Colonic mucosa (tissue), 4 donors: ENCODE data around the gene PCYT1B. TPM values are rescaled to one million over a fixed set of nuclear protein-coding genes. Genes with fewer than 3 reads are reported as not detected.
"Not testable (repeated sequence)": the region's sequence is repeated elsewhere in the genome, so short reads cannot be mapped to it uniquely, and the experiment has no call there.

Experiments
- DNase-seq: peaks from one replicate; pipeline ENCODE4 v3.0.0-alpha.2; 2020
- H3K27ac ChIP-seq: fragments of 200-600 bp; one replicate; pipeline ENCODE4 v1.8.0; 2021
- H3K27me3 ChIP-seq: fragments of 200-600 bp; one replicate; pipeline ENCODE4 v1.8.0; 2021
- H3K36me3 ChIP-seq: fragments of 200-600 bp; one replicate; pipeline ENCODE4 v1.8.0; 2021
- H3K4me1 ChIP-seq: fragments of 200-600 bp; one replicate; pipeline ENCODE4 v1.8.0; 2021; ENCODE audit warnings: mild to moderate bottlenecking
- H3K4me3 ChIP-seq: fragments of 200-600 bp; one replicate; pipeline ENCODE4 v1.8.0; 2021
- H3K9ac ChIP-seq, 2 donors: one replicate each; pipeline ENCODE4 v1.7.0; 2013; ENCODE audit warnings: control low read depth in 2 of 2, low read depth in 2 of 2, low read length in 2 of 2
- H3K9me3 ChIP-seq: fragments of 200-600 bp; one replicate; pipeline ENCODE4 v1.8.0; 2021
- CTCF ChIP-seq: fragments of 200-600 bp; IDR thresholded peaks from one replicate; pipeline ENCODE4 v1.8.0; 2022; ENCODE audit warnings: antibody characterized with exemption, mild to moderate bottlenecking
- intact Hi-C: fragments of 100-400 bp; cut with DNase I; formaldehyde crosslinking; loops from one replicate; pipeline ENCODE4 v1.14.1; 2022
- total RNA-seq, 2 donors: library from RNA; stranded (reverse); fragmentation: NEBNext Ultra II Directional in 1 of 2; extraction: Animal tissue kit (Norgen Biotek cat#: 25700) in 1 of 2; gene quantifications; one replicate each; pipeline ENCODE4 v1.2.1, GENCODE V29; 2021
- donor health status: healthy.
- donor health status: DM: no; HTN: no; CAD: no.
- donor health status: DM: no; HTN: no; CAD: no.

The PCYT1B gene
- total RNA-seq, 2 donors from 2014 or later = 0.24 to 0.30 TPM

- Histone ChIP-seq H3K27me3 (peaks cover 13% of the 10 kb centered on the region), H3K9ac (no peak overlapping the region), H3K9me3 (no peaks in the 10 kb centered on the region), H3K4me3 (no peak overlapping the region), H3K27ac (no peak overlapping the region), H3K4me1 (no peaks in the 10 kb centered on the region), H3K36me3 (no peaks in the 10 kb centered on the region)
- intact Hi-C loops = no loop called here
- TF ChIP-seq CTCF = no peak
- no peak for DNase-seq
These were observed 4.0 kb downstream of the PCYT1B start for GRCh38 chrX:24643116-24643515.

GRCh38 chrX:24629701-24630100 lies 17.4 kb downstream of the PCYT1B start:
- TF ChIP-seq CTCF = no peak
- Histone ChIP-seq H3K9me3 (no peaks in the 10 kb centered on the region), H3K4me3 (no peak overlapping the region), H3K4me1 (no peaks in the 10 kb centered on the region), H3K9ac (no peak overlapping the region), H3K27ac (no peak overlapping the region), H3K36me3 (no peaks in the 10 kb centered on the region), H3K27me3 (no peaks in the 10 kb centered on the region)
- no peak for DNase-seq
- intact Hi-C loops = no loop called here

GRCh38 chrX:24619647-24620046 lies 27.5 kb downstream of the PCYT1B start:
- no peak for TF ChIP-seq CTCF
- intact Hi-C loops = no loop called here
- H3K9ac ChIP-seq = no peak overlapping the region
- no peak overlapping the region for H3K27ac ChIP-seq
- DNase-seq = no peak
- H3K36me3 ChIP-seq = no peaks in the 10 kb centered on the region
- H3K27me3 ChIP-seq = no peaks in the 10 kb centered on the region
- H3K4me3 ChIP-seq = no peak overlapping the region
- H3K9me3 ChIP-seq = no peaks in the 10 kb centered on the region
- no peaks in the 10 kb centered on the region for H3K4me1 ChIP-seq

- no peak for TF ChIP-seq CTCF
- H3K9ac ChIP-seq = no peak overlapping the region
- H3K36me3 ChIP-seq = no peaks in the 10 kb centered on the region
- H3K27me3 ChIP-seq = no peaks in the 10 kb centered on the region
- intact Hi-C loops = no loop called here
- DNase-seq = no peak
- H3K27ac ChIP-seq = no peak overlapping the region
- no peaks in the 10 kb centered on the region for H3K4me1 ChIP-seq
- H3K4me3 ChIP-seq = no peak overlapping the region
- H3K9me3 ChIP-seq = no peaks in the 10 kb centered on the region
These were observed 36.6 kb downstream of the PCYT1B start for GRCh38 chrX:24610516-24610915.

GRCh38 chrX:24607616-24608015 lies 39.5 kb downstream of the PCYT1B start:
- Histone ChIP-seq H3K9ac (no peak overlapping the region), H3K9me3 (no peaks in the 10 kb centered on the region), H3K4me3 (no peak overlapping the region), H3K27ac (no peak overlapping the region), H3K36me3 (no peaks in the 10 kb centered on the region), H3K27me3 (no peaks in the 10 kb centered on the region), H3K4me1 (no peaks in the 10 kb centered on the region)
- DNase-seq = no peak
- intact Hi-C loops = no loop called here
- no peak for TF ChIP-seq CTCF

- H3K4me1 ChIP-seq, H3K9me3 ChIP-seq, H3K27ac ChIP-seq, H3K27me3 ChIP-seq, H3K9ac ChIP-seq, H3K4me3 ChIP-seq, intact Hi-C loops, H3K36me3 ChIP-seq, DNase-seq: not testable (repeated sequence)
These were observed 41.2 kb downstream of the PCYT1B start for GRCh38 chrX:24605941-24606340.
